Endodermal cell (in vitro differentiated cells): ENCODE results near the gene DEPP1. TPM values are rescaled to one million over a fixed set of nuclear protein-coding genes. Genes with fewer than 3 reads are reported as not detected.

Experiments
- DNase-seq: peaks from one replicate; pipeline ENCODE4 v3.0.0-alpha.2; 2017
- H3K27ac ChIP-seq: 2 replicates; pipeline ENCODE4 v1.5.1; 2013; ENCODE audit warnings: mild to moderate bottlenecking, low read depth, low read length, moderate library complexity
- H3K27me3 ChIP-seq: 2 replicates; pipeline ENCODE4 v1.6.1; 2013; ENCODE audit warnings: mild to moderate bottlenecking, low read length, moderate library complexity; ENCODE audit not compliant: insufficient read depth, control insufficient read depth, poor library complexity, severe bottlenecking
- H3K36me3 ChIP-seq: 2 replicates; pipeline ENCODE4 v1.7.0; 2013; ENCODE audit warnings: mild to moderate bottlenecking, low read length, moderate library complexity; ENCODE audit not compliant: control insufficient read depth, insufficient read depth
- H3K4me1 ChIP-seq: one replicate; pipeline ENCODE4 v1.7.0; 2013; ENCODE audit warnings: low read length; ENCODE audit not compliant: control insufficient read depth, insufficient read depth
- H3K4me3 ChIP-seq: 2 replicates; pipeline ENCODE4 v1.5.1; 2013; ENCODE audit warnings: mild to moderate bottlenecking, low read length, moderate library complexity
- H3K9ac ChIP-seq: 2 replicates; pipeline ENCODE4 v1.6.1; 2013; ENCODE audit warnings: mild to moderate bottlenecking, low read length, moderate library complexity; ENCODE audit not compliant: poor library complexity, severe bottlenecking; ENCODE audit errors: extremely low read depth
- H3K9me3 ChIP-seq: 2 replicates; pipeline ENCODE4 v1.6.1; 2013; ENCODE audit warnings: mild to moderate bottlenecking, low read length, moderate library complexity; ENCODE audit not compliant: control insufficient read depth
- H3K27ac Mint-ChIP-seq: 2 replicates; pipeline ENCODE4 v1.8.0; 2020; ENCODE audit warnings: mixed read lengths
- H3K27me3 Mint-ChIP-seq: 2 replicates; pipeline ENCODE4 v1.8.0; 2021; ENCODE audit warnings: mild to moderate bottlenecking, mixed read lengths; ENCODE audit not compliant: insufficient read depth
- H3K36me3 Mint-ChIP-seq: 2 replicates; pipeline ENCODE4 v1.8.0; 2020; ENCODE audit warnings: low read depth, mixed read lengths
- H3K4me1 Mint-ChIP-seq: 2 replicates; pipeline ENCODE4 v1.8.0; 2020; ENCODE audit warnings: mixed read lengths
- H3K4me3 Mint-ChIP-seq: 2 replicates; pipeline ENCODE4 v1.8.0; 2020; ENCODE audit warnings: mild to moderate bottlenecking, moderate library complexity, mixed read lengths
- H3K9me3 Mint-ChIP-seq: 2 replicates; pipeline ENCODE4 v1.8.0; 2020; ENCODE audit warnings: mild to moderate bottlenecking, mixed read lengths
- WGBS, 2 experiments: methylation state at CpG; one replicate each; pipeline versions ENCODE4 v1.1.5 to v1.1.7; 2013; ENCODE audit warnings: missing lambda C conversion rate in 2 of 2, mixed read lengths in 1 of 2; ENCODE audit not compliant: insufficient coverage in 1 of 2, insufficient read length in 1 of 2; 5-methylcytosine and 5-hydroxymethylcytosine counted together
- total RNA-seq, 2 donors: library from RNA; stranded (reverse); fragmentation: NEBNext Ultra II Directional in 1 of 2; extraction: Animal tissue kit (Norgen Biotek cat#: 25700) in 1 of 2; gene quantifications; 2 replicates in 1 of 2; 3 replicates in 1 of 2; pipeline ENCODE4 v1.2.1, GENCODE V29; 2021
- TF ChIP-seq, protein P1 (sequence below): fragments of 200-600 bp; sonication (generic); conservative IDR thresholded peaks from 2 replicates; pipeline ENCODE4 v1.5.0; 2021; ENCODE audit warnings: antibody characterized with exemption, mild to moderate bottlenecking

Gene DEPP1
- total RNA-seq, 2 donors from 2014 or later = 1.3 to 2.6 TPM

DNA sequence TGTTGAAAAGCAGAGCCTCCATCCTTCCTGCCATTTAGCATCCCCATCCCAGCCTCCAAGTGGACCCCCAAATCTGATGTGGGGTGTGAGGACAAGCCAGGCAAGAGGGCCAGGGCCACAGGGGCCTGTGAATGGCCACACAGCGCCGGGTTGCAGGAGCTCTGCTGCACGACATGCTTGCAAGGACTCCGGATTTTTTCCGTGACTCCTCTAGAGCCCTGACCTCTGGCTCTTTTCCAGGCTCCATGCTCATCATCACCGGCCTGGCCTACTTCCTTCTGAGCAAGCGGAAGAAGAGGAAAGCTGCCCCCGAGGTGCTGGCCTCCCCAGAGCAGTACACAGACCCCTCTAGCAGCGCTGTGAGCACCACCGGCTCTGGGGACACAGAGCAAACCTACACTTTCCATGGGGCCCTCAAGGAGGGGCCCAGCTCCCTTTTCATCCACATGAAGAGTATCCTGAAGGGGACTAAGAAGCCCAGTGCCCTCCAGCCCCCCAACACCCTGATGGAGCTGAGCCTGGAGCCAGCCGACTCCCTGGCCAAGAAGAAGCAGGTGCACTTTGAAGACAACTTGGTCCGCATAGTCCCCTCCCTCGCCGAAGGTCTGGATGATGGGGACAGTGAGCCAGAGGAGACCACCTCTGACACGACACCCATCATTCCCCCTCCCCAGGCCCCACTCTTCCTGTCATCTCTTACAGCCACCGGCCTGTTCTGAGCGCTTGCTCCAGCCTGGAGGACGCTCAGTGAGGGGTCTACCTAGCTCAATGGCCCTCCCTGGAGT lies 44.0 kb downstream of the DEPP1 start:
- H3K27me3 ChIP-seq = peaks cover 4% of the 10 kb centered on the region
- Mint-ChIP-seq H3K36me3 (no peaks in the 10 kb centered on the region), H3K4me3 (no peak overlapping the region), H3K27ac (no peak overlapping the region), H3K27me3 (peaks cover 19% of the 10 kb centered on the region), H3K9me3 (no peaks in the 10 kb centered on the region), H3K4me1 (peaks cover 11% of the 10 kb centered on the region)
- TF ChIP-seq, protein P1, sequence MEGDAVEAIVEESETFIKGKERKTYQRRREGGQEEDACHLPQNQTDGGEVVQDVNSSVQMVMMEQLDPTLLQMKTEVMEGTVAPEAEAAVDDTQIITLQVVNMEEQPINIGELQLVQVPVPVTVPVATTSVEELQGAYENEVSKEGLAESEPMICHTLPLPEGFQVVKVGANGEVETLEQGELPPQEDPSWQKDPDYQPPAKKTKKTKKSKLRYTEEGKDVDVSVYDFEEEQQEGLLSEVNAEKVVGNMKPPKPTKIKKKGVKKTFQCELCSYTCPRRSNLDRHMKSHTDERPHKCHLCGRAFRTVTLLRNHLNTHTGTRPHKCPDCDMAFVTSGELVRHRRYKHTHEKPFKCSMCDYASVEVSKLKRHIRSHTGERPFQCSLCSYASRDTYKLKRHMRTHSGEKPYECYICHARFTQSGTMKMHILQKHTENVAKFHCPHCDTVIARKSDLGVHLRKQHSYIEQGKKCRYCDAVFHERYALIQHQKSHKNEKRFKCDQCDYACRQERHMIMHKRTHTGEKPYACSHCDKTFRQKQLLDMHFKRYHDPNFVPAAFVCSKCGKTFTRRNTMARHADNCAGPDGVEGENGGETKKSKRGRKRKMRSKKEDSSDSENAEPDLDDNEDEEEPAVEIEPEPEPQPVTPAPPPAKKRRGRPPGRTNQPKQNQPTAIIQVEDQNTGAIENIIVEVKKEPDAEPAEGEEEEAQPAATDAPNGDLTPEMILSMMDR = no peak
- no peak for DNase-seq
- no peaks in the 10 kb centered on the region for H3K4me1 ChIP-seq
- no peak overlapping the region for H3K4me3 ChIP-seq
- H3K9ac ChIP-seq = no peak overlapping the region
- no peak overlapping the region for H3K27ac ChIP-seq
- no peaks in the 10 kb centered on the region for H3K36me3 ChIP-seq
- no peaks in the 10 kb centered on the region for H3K9me3 ChIP-seq
- 89 to 93% methylated on average over 12 to 18 of the region's 18 CpGs for WGBS, 2 experiments

DNA sequence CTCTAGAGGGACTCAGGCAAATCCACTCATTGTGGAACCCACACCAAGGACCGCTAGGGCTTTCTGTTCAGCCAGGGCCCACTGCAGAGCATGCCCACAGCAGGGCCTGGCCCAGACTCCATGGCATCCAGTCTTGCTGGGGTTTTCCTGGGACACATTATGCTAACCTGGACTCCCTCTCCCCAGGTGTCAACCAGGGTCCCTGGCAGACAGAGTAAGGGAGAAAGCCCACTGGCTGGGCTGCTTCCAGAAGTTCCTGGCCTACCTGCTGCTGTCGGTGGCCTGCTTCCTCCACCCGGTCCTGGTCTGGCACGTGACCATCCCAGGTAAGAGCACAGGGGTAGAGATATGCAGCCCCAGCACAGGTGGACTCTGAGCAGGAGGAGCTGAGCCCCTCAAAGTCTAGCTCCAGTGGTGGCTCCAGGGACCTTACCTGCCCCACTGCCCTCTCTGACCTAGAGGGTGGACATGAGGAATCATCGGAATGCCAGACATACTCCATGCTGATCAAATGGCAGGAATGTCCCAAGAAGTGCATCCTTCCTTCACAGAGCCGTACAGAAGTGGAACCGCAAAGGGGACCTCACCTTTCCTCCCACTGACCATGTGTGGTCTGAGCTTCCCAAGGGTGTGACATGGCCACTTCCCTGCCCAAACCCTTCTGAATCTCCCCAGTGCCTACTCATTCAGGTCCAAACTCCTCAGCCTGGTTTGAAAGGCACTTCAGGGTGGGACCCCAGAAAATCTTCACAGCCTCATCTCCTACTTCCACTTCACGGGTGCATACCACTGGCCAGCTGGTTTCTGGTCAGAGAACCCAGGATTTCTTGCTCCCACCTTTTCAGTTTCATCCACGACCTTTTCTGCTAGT lies 44.9 kb downstream of the DEPP1 start:
- Mint-ChIP-seq H3K36me3 (no peaks in the 10 kb centered on the region), H3K27me3 (peaks cover 21% of the 10 kb centered on the region), H3K9me3 (no peaks in the 10 kb centered on the region), H3K27ac (no peak overlapping the region), H3K4me1 (peaks cover 11% of the 10 kb centered on the region), H3K4me3 (no peak overlapping the region)
- TF ChIP-seq, protein P1 = no peak
- DNase-seq = no peak
- Histone ChIP-seq H3K27ac (no peak overlapping the region), H3K9me3 (no peaks in the 10 kb centered on the region), H3K36me3 (no peaks in the 10 kb centered on the region), H3K9ac (no peak overlapping the region), H3K4me1 (no peaks in the 10 kb centered on the region), H3K27me3 (peaks cover 4% of the 10 kb centered on the region), H3K4me3 (no peak overlapping the region)
- WGBS, 2 experiments = 84 to 93% methylated on average over 8 to 9 of the region's 9 CpGs

DNA sequence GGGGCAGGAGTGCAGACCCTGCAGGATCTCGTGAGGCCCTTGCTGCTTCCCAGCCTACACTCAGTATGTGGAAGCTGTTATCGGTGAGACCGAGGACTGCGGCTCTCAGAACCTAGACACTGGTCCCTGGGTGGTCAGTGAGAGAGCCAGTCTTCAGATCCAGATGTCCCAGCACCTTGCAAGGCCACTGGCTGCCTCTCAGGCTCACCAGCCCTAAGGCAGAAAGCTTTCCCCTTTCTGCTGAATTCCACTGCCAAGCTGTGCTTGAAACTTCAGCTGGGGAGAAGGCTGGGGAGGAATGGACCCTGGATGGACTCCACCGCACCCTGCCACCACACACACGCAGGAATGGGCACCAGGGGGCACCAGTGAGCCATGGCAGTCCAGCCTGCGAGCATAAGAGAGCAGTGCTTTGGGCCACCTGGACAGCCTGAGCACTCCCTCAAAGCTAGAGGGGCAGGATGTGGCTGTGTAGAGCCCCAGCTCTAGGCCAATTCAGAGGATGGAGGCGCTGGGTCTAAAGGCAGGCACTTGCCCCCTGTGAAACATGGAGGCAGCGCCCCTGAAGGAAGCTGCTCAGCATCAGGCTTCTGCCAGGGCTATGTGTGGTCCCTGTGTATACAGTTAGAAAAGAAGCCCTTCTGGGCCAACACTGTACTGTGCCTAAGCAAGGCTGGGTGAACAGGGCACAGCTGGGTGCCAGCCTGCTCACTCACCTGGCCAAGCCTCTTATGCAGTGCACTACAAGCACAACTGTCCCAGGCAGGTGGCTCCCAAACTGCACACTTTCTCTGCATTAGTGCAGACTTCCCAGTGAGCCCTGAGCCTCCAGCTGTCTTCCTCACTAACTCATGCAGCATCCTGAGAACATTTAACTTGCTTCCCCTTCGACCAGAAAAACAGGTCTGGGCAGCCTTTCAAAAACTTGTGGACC lies 45.8 kb downstream of the DEPP1 start:
- peaks cover 4% of the 10 kb centered on the region for H3K27me3 ChIP-seq
- Mint-ChIP-seq H3K4me3 (no peak overlapping the region), H3K4me1 (peaks cover 11% of the 10 kb centered on the region), H3K9me3 (no peaks in the 10 kb centered on the region), H3K27me3 (peaks cover 25% of the 10 kb centered on the region), H3K27ac (no peak overlapping the region), H3K36me3 (no peaks in the 10 kb centered on the region)
- peak; percentile 98 for DNase-seq
- no peak overlapping the region for H3K4me3 ChIP-seq
- no peaks in the 10 kb centered on the region for H3K4me1 ChIP-seq
- no peaks in the 10 kb centered on the region for H3K9me3 ChIP-seq
- no peak overlapping the region for H3K27ac ChIP-seq
- 47 to 50% methylated on average over 8 to 10 of the region's 10 CpGs for WGBS, 2 experiments
- H3K9ac ChIP-seq = no peak overlapping the region
- TF ChIP-seq, protein P1 = peak; percentile 97
- H3K36me3 ChIP-seq = no peaks in the 10 kb centered on the region
